Left lung (tissue), 10 donors: ENCODE data around the gene GORASP1. TPM values are rescaled to one million over a fixed set of nuclear protein-coding genes. Genes with fewer than 3 reads are reported as not detected.

ENCODE experiments used
- ATAC-seq: fragments of 200-7000 bp; cut with Tn5 transposase; one replicate; pipeline ENCODE4 v1.9.1; 2020; ENCODE audit warnings: moderate library complexity
- DNase-seq, 4 donors: peaks; one replicate each; pipeline ENCODE4 v3.0.0-alpha.2; 2013 to 2020
- H3K27ac ChIP-seq, 2 donors: fragments of 200-600 bp; sonication (generic) in 1 of 2; one replicate each; pipeline versions ENCODE4 v1.5.0 to v1.8.0; 2020 to 2021
- H3K27me3 ChIP-seq, 2 donors: fragments of 200-600 bp; sonication (generic) in 1 of 2; one replicate each; pipeline versions ENCODE4 v1.5.0 to v1.8.0; 2020 to 2021
- H3K36me3 ChIP-seq, 2 donors: fragments of 200-600 bp; sonication (generic) in 1 of 2; one replicate each; pipeline versions ENCODE4 v1.5.0 to v1.8.0; 2020 to 2021
- H3K4me1 ChIP-seq, 2 donors: fragments of 200-600 bp; one replicate each; pipeline ENCODE4 v1.8.0; 2021
- H3K4me3 ChIP-seq, 2 donors: fragments of 200-600 bp; sonication (generic) in 1 of 2; one replicate each; pipeline versions ENCODE4 v1.5.0 to v1.8.0; 2020 to 2021; ENCODE audit warnings: mild to moderate bottlenecking in 1 of 2
- H3K9me3 ChIP-seq, 2 donors: fragments of 200-600 bp; sonication (generic) in 1 of 2; one replicate each; pipeline versions ENCODE4 v1.5.0 to v1.8.0; 2020 to 2021
- intact Hi-C, 2 donors: fragments of 100-400 bp; cut with DNase I; formaldehyde crosslinking; loops; one replicate each; pipeline versions ENCODE4 v1.11.2 to v1.14.2; 2022
- polyA plus RNA-seq, 6 donors: library from polyadenylated mRNA; unstranded; fragments of 120-200 nt; gene quantifications; one replicate each; pipeline ENCODE4 v1.2.1, GENCODE V29; 2013; ENCODE audit not compliant: insufficient read length in 6 of 6
- total RNA-seq, 2 donors: library from RNA; stranded (reverse); fragmentation: NEBNext Ultra II Directional; extraction: Animal tissue kit (Norgen Biotek cat#: 25700); gene quantifications; one replicate each; pipeline ENCODE4 v1.2.1, GENCODE V29; 2021
- TF ChIP-seq, protein P1 (sequence below), 2 donors: fragments of 200-600 bp; sonication (generic) in 1 of 2; IDR thresholded peaks; one replicate each; pipeline versions ENCODE4 v1.5.0 to v1.8.0; 2021; ENCODE audit warnings: antibody characterized with exemption in 2 of 2
- donor health status: DM: no; HTN: yes; CAD: no.
- donor health status: DM: no; HTN: no; CAD: no.

The GORASP1 gene
- total and polyA plus RNA-seq, 8 donors: 57.9 to 73.9 (median 62.8) TPM

DNA sequence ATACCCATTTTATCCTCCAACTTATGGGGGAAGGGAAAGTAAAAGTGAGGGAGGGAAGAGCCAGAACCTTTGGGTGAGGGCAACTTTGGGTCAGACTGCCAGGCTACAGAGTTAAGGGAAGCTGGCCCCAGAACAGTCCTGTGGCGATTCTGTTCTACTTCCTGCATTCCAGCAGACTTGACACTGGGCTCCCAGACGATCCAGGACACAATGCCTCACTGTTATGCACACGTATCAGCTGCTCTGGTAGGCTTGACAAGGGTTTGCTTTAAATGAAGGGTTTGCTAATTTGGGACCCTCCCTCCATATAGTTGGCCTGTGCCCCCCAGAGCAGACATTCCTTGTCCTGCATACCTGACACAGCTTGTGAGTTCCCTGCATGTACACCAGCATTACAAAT, 10.7 kb downstream of the GORASP1 start:
- TF ChIP-seq, protein P1, sequence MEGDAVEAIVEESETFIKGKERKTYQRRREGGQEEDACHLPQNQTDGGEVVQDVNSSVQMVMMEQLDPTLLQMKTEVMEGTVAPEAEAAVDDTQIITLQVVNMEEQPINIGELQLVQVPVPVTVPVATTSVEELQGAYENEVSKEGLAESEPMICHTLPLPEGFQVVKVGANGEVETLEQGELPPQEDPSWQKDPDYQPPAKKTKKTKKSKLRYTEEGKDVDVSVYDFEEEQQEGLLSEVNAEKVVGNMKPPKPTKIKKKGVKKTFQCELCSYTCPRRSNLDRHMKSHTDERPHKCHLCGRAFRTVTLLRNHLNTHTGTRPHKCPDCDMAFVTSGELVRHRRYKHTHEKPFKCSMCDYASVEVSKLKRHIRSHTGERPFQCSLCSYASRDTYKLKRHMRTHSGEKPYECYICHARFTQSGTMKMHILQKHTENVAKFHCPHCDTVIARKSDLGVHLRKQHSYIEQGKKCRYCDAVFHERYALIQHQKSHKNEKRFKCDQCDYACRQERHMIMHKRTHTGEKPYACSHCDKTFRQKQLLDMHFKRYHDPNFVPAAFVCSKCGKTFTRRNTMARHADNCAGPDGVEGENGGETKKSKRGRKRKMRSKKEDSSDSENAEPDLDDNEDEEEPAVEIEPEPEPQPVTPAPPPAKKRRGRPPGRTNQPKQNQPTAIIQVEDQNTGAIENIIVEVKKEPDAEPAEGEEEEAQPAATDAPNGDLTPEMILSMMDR (IDR thresholded peaks at IDR 0.05): no peak
- Histone ChIP-seq H3K36me3 (peaks cover 3 to 96% of the 10 kb centered on the region in 2 donors), H3K4me1 (peaks cover 0 to 9% of the 10 kb centered on the region in 2 donors), H3K27me3 (no peaks in the 10 kb centered on the region), H3K9me3 (no peaks in the 10 kb centered on the region), H3K4me3 (no peak overlapping the region), H3K27ac (no peak overlapping the region)
- intact Hi-C loops: no loop called here
- no peak for DNase-seq
- peak; percentile 21 for ATAC-seq

DNA sequence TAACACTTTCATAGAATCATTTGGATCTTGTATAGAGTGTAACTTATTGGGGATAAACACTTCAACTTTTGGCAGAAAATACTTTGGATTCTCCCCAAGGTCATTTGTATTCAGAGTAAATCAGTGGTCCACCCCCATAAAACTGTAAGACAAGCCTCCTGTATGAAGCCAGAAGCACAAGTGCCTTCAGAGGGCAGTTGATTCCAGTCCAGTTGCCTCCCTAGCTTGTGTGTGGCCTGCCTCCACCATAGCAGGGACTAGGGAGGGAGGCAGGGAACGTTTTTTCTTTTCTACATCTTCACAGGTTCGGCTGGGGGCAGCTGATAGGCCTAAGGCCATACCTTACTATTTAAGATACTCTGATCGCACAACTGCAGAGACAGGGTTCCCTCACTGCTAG, 11.6 kb downstream of the GORASP1 start:
- no peaks in the 10 kb centered on the region for H3K9me3 ChIP-seq
- no peak for ATAC-seq

DNA sequence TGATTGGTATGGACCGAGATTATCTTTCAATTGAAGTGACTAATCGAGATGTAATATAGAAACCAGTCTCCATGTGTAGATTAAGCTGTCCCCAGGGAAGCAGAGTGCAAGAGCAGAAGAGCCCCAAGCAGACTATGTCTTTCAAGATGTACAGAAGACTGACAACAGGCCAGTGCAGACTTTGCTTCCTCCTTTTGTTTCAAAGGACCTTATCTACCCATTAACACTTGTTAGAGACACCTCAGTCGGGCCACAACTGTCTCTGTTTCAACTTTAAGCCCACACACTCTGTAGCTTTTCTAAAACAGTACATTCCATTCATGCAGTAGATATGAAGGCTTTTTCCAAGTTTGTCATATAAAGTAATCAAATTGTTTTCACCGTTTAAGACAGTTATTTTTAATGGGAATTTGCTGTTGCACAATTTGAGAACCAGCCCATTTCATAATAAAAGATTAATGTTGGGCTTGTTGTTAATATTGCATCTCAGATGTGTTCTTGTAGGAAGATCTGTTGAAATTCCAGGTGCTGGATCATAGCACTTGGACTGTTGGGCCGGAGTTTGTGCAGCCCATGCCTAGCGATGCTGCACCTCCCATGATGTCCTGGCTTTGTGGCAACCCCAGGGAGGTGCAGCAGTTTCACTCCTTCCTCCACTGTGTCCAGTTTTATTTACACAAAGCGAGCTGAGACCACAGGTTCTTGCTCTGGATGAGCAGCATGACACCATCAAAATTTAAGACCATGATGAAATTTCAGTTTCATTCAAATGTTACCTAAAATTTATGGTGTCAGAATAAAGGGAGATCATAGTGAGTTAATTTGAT, 12.4 kb downstream of the GORASP1 start:
- H3K27ac ChIP-seq: no peak overlapping the region
- H3K4me3 ChIP-seq: no peak overlapping the region
- DNase-seq: no peak
- no peaks in the 10 kb centered on the region for H3K27me3 ChIP-seq
- no peaks in the 10 kb centered on the region for H3K4me1 ChIP-seq
- peaks cover 3 to 98% of the 10 kb centered on the region in 2 donors for H3K36me3 ChIP-seq
- TF ChIP-seq, protein P1 (IDR thresholded peaks at IDR 0.05): no peak
- no peaks in the 10 kb centered on the region for H3K9me3 ChIP-seq
- intact Hi-C loops: no loop called here
- ATAC-seq: no peak

More for the DNA sequence above, 11.6 kb downstream of the GORASP1 start:
- intact Hi-C loops: no loop called here
- Histone ChIP-seq H3K4me3 (no peak overlapping the region), H3K27me3 (no peaks in the 10 kb centered on the region), H3K27ac (peak overlapping the region in 1 of 2 donors; percentile 23), H3K4me1 (no peaks in the 10 kb centered on the region), H3K36me3 (peaks cover 3 to 99% of the 10 kb centered on the region in 2 donors)
- TF ChIP-seq, protein P1 (IDR thresholded peaks at IDR 0.05): no peak
- DNase-seq: no peak

DNA sequence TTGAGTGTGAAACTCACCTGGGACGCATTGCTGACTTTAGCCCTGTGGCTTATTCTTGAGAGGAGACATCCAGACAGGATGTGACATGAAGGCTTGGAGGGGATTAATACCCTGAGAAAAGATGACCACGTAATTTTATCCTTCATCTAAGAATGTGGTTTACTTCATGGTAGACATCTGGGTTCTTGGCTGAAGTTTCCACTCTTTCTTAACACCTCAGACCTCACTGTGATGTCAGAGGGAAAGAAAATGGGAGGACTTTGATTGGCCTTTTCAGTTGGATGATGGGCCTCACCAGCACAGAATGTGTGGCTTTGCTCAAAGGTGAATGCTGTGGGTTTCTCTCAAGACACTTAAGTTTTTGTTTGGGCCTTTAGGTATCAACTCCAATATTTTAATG, 16.5 kb downstream of the GORASP1 start:
- no peaks in the 10 kb centered on the region for H3K9me3 ChIP-seq
- TF ChIP-seq, protein P1 (IDR thresholded peaks at IDR 0.05): no peak
- no peaks in the 10 kb centered on the region for H3K27me3 ChIP-seq
- H3K4me3 ChIP-seq: no peak overlapping the region
- H3K4me1 ChIP-seq: no peaks in the 10 kb centered on the region
- H3K27ac ChIP-seq: no peak overlapping the region
- intact Hi-C loops: no loop called here
- ATAC-seq: no peak
- no peak for DNase-seq
- H3K36me3 ChIP-seq: peaks cover 0 to 95% of the 10 kb centered on the region in 2 donors

DNA sequence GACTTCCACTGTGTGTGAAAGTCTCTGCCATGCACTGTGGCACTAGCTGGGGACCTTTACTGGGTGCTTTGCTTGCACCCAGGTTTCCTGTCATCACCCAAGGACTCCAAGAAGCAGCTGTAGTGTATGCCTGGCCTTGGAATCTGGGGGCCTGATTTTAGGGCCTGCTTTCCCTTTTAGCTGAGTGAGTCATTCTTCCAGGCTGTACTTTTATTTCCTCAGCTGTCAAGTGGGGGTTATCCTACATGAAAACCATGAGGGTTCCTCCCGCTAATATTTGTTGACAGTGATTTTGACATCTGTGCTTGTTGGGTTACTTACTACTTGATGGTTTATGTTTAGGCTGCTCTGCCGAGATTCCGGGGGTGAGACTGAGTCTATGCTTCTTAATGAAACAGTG, 18.5 kb downstream of the GORASP1 start:
- H3K36me3 ChIP-seq: peaks cover 0 to 91% of the 10 kb centered on the region in 2 donors
- ATAC-seq (no peak), DNase-seq (no peak)
- no peaks in the 10 kb centered on the region for H3K27me3 ChIP-seq
- no peaks in the 10 kb centered on the region for H3K4me1 ChIP-seq
- H3K4me3 ChIP-seq: no peak overlapping the region
- H3K27ac ChIP-seq: no peak overlapping the region
- intact Hi-C loops: no loop called here
- TF ChIP-seq, protein P1 (IDR thresholded peaks at IDR 0.05): no peak
- no peaks in the 10 kb centered on the region for H3K9me3 ChIP-seq
